ENCODE measurements around the gene SEPTIN11. TPM values are rescaled to one million over a fixed set of nuclear protein-coding genes. Genes with fewer than 3 reads are reported as not detected.

The SEPTIN11 gene
- total and polyA plus RNA-seq, 2 of the 4 experiments (the other 2 are of a cell fraction), result 267 to 573 TPM

- H4K8ac ChIP-seq (ENCODE audit: low read depth in 2 of 2, low read length in 2 of 2), result no peak overlapping the region; a peak in 1 of 4 replicates
- H2BK20ac ChIP-seq (ENCODE audit: low read depth, low read length), result no peak overlapping the region
- no peak overlapping the region for H3K56ac ChIP-seq (ENCODE audit: extremely low read depth, insufficient read depth, low read length)
- no peak overlapping the region for H4K5ac ChIP-seq (ENCODE audit: low read depth, low read length)
- H3K36me3 ChIP-seq (ENCODE audit: control insufficient read depth, insufficient read depth, low read length), result no peaks in the 10 kb centered on the region
- no peak overlapping the region for H2BK120ac ChIP-seq (ENCODE audit: low read depth, low read length)
- dilution Hi-C loops (cut with HindIII; ENCODE audit: low sequenced_read_pairs, unreplicated experiment) (no loop called here), intact Hi-C loops (cut with micrococcal nuclease) (no loop called here), in situ Hi-C loops (cut with MboI; ENCODE audit: low sequenced_read_pairs) (no loop called here)
- ChIA-PET CTCF (no interaction called here), POLR2A (ENCODE audit: unreplicated experiment) (no interaction called here)
- no peaks in the 10 kb centered on the region for H3K79me1 ChIP-seq (ENCODE audit: low read depth in 1 of 2, low read length in 2 of 2)
- H3K14ac ChIP-seq (replicated peaks; ENCODE audit: low read depth, low read length), result 0 out of 2 replicates have a peak overlapping the region, but pooled peaks have one; percentile 21
- no peak overlapping the region for H2AK9ac ChIP-seq (replicated peaks; ENCODE audit: low read depth, low read length, poor library complexity)
- H4K91ac ChIP-seq (ENCODE audit: insufficient read depth, low read depth, low read length), result no peak overlapping the region
- H2AFZ ChIP-seq (replicated peaks; ENCODE audit: low read length, poor library complexity), result no peak overlapping the region
- no TSS peak for BruUV-seq (replicated peaks)
- H3K4me3 ChIP-seq (ENCODE audit: insufficient read depth, low read depth, low read length), result no peak overlapping the region
- no peak overlapping the region for H2BK5ac ChIP-seq (ENCODE audit: low read depth, low read length, poor library complexity, severe bottlenecking)
- H3K9me1 ChIP-seq (ENCODE audit: insufficient read depth, low read length), result peaks cover 6% of the 10 kb centered on the region; the same call in 1 of the 2 replicates
- no peak for TF ChIP-seq CTCF (conservative IDR thresholded peaks at IDR 0.05; ENCODE audit: low read depth, low read length)
- no peak for TF ChIP-seq POLR2A (IDR thresholded peaks at IDR 0.05; ENCODE audit: low read depth, low read length)
- TF ChIP-seq SMC3 (IDR thresholded peaks at IDR 0.05; ENCODE audit: low read depth, low read length), result no peak
- TF ChIP-seq RCOR1 (IDR thresholded peaks at IDR 0.05; ENCODE audit: insufficient replicate concordance, low read length), result no peak
- no peak for TF ChIP-seq RFX5 (IDR thresholded peaks at IDR 0.05; ENCODE audit: low read depth, low read length)
- TF ChIP-seq ELK1 (IDR thresholded peaks at IDR 0.05; ENCODE audit: borderline replicate concordance, low read depth, low read length), result no peak
- no peak for TF ChIP-seq MXI1 (IDR thresholded peaks at IDR 0.05; ENCODE audit: borderline replicate concordance, low read depth, low read length)
- no peak for TF ChIP-seq USF2 (IDR thresholded peaks at IDR 0.05; ENCODE audit: low read depth, low read length)
- H4K20me1 ChIP-seq (ENCODE audit: insufficient read depth, low read length), result no peaks in the 10 kb centered on the region
- no peak overlapping the region for H3K27ac ChIP-seq (ENCODE audit: insufficient read depth, low read length)
- no peak overlapping the region for H3K9ac ChIP-seq (ENCODE audit: low read depth, low read length)
- no peak overlapping the region for H2BK15ac ChIP-seq (ENCODE audit: low read depth, low read length)
- no peak overlapping the region for H3K18ac ChIP-seq (ENCODE audit: low read depth, low read length)
- H3K27me3 ChIP-seq (ENCODE audit: control insufficient read depth, insufficient read depth, low read length), result no peaks in the 10 kb centered on the region
- peak; percentile 46; the same call in 1 of the 2 replicates for ATAC-seq (ENCODE audit: low read depth)
- H3K4me2 ChIP-seq (ENCODE audit: low read depth, low read length), result no peak overlapping the region
- H3K23ac ChIP-seq (ENCODE audit: low read depth, low read length), result no peak overlapping the region
- H3K4me1 ChIP-seq (ENCODE audit: control insufficient read depth, insufficient read depth, low read length), result peaks cover 2% of the 10 kb centered on the region; the same call in 1 of the 2 replicates
- H2AK5ac ChIP-seq (ENCODE audit: low read depth, low read length), result no peak overlapping the region
- DNase-seq, result no peak
- no peak overlapping the region for H3K4ac ChIP-seq (ENCODE audit: low read depth, low read length)
- no peaks in the 10 kb centered on the region for H3K9me3 ChIP-seq (ENCODE audit: control insufficient read depth, insufficient read depth, low read length)
These were observed 18.5 kb upstream of the SEPTIN11 start for GRCh38 chr4:76931087-76931486.

Data from IMR-90 (cell line).